ENCODE measurements around the gene MTOR. TPM values are rescaled to one million over a fixed set of nuclear protein-coding genes. Genes with fewer than 3 reads are reported as not detected.

Gene MTOR
- total RNA-seq, 4 donors from 2014 or later, result 32.8 to 66.8 (median 48.2) TPM

DNA sequence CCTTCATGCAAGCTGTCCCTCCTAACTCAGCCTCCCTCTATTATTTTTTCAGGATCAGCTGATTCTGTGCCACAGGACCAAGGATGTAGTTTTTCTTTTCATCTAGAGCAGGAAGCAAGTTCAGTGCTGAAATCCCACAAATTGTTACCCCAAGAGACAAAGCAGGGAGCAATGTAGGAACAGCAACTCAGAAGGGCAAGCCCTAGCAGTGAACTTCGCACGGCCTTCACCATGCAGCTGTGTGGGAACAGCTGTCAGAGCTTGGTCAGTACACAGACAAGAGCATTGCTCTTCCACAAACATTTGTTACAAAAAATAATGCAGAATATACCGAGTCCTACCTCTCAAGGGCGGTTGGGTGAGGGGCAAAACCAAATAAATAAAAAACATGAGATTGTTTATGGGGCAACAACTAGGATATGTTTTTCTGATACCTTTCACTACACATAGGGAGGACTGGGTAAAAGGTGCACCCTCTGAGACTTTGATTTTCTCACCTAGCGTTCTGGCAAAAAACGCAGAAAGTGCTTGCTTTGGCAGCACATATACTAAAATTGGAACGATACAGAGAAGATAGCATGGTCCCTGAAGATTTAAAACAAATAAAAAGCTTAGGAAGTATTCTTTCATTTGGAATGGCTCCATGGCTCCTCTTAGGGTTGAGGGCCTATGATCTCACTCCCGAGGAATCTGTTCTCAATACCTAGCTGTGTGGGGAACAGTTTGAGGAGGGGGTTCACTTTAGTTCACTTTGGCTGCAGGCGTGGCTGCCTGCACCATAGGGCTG, 110.3 kb downstream of the MTOR start:
- Histone ChIP-seq H3K27me3 (no peaks in the 10 kb centered on the region), H3K27ac (no peak overlapping the region), H3K36me3 (peaks cover 0 to 79% (median 0%) of the 10 kb centered on the region in 3 donors), H3K4me3 (no peak overlapping the region), H3K4me1 (no peaks in the 10 kb centered on the region), H3K9me3 (no peaks in the 10 kb centered on the region)
- no peak for TF ChIP-seq POLR2A (IDR thresholded peaks at IDR 0.05)
- DNase-seq, result no peak

DNA sequence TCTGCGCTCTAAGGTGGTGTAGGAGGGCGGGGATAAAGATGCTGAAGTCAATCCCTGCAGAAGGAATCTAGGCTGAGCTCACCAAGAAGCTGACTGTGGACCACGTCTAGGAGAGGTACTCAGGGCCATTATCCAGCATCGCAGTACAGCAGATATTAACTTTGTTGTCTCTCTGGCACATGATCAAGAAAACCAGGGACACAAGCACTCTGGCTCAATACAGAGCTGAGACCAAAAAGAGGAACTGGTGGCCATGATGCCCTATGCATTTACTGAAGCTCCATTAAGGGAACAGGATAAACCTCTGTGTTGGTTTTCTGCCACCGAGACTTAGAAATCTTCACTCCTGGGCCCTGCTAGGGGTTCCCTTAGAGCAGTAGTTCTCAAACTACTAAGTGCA, 111.2 kb downstream of the MTOR start:
- peaks cover 0 to 82% (median 0%) of the 10 kb centered on the region in 3 donors for H3K36me3 ChIP-seq
- H3K9me3 ChIP-seq, result no peaks in the 10 kb centered on the region
- no peak overlapping the region for H3K4me3 ChIP-seq
- no peaks in the 10 kb centered on the region for H3K4me1 ChIP-seq
- no peak for DNase-seq
- no peak overlapping the region for H3K27ac ChIP-seq
- TF ChIP-seq POLR2A (IDR thresholded peaks at IDR 0.05), result no peak
- TF ChIP-seq, protein P1, sequence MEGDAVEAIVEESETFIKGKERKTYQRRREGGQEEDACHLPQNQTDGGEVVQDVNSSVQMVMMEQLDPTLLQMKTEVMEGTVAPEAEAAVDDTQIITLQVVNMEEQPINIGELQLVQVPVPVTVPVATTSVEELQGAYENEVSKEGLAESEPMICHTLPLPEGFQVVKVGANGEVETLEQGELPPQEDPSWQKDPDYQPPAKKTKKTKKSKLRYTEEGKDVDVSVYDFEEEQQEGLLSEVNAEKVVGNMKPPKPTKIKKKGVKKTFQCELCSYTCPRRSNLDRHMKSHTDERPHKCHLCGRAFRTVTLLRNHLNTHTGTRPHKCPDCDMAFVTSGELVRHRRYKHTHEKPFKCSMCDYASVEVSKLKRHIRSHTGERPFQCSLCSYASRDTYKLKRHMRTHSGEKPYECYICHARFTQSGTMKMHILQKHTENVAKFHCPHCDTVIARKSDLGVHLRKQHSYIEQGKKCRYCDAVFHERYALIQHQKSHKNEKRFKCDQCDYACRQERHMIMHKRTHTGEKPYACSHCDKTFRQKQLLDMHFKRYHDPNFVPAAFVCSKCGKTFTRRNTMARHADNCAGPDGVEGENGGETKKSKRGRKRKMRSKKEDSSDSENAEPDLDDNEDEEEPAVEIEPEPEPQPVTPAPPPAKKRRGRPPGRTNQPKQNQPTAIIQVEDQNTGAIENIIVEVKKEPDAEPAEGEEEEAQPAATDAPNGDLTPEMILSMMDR (IDR thresholded peaks at IDR 0.05), result no peak
- no peaks in the 10 kb centered on the region for H3K27me3 ChIP-seq

DNA sequence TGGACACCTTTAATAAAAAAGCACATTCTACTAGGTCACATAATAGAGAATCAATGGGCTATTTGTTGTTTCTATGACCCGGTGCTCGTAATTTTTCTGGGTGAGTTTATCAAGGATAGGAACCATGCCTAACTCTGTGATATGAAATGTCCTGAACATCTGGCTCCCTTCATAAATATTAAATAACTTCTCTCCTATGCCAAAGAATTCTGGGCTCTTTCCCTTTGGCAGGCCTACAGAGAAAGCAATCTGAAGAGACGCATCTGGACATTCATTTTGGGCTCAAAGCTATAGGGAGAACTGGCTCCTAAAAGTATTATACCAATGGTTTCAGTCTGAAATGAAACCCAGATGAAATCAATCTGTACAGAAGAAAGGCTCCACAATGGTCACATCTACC, 112.0 kb downstream of the MTOR start:
- Histone ChIP-seq H3K36me3 (peaks cover 0 to 82% (median 0%) of the 10 kb centered on the region in 3 donors), H3K27ac (no peak overlapping the region), H3K4me1 (no peaks in the 10 kb centered on the region), H3K9me3 (no peaks in the 10 kb centered on the region), H3K4me3 (no peak overlapping the region), H3K27me3 (no peaks in the 10 kb centered on the region)
- DNase-seq, result no peak
- TF ChIP-seq, protein P1 (IDR thresholded peaks at IDR 0.05), result no peak
- TF ChIP-seq POLR2A (IDR thresholded peaks at IDR 0.05), result no peak

DNA sequence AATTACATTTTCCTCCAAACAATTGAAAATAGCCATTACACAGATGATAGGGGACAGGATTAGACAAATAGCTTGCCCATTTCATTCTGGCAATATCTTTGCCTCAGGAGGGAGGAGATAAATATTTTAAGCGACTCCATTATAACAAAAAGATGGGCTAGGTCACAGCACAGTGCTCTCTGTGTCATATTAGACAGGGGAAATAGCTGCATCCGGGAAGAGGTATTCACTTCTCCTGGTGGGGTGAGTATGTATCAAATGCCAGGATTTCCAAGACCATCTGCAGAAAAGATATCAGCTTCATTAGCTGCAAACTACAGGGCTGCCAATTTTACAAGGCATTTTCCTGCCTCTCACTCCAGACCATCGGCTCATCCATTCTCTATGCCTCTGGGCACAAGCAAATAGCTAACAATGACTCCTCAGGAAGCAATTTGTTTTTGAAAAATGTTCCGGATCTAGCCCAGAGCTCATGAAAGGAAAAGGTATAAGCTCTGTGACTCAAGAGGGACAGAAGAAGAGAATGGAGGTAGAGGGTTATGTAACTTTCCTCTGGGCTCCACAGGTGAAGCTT, 115.1 kb downstream of the MTOR start:
- Histone ChIP-seq H3K27ac (no peak overlapping the region), H3K4me1 (no peaks in the 10 kb centered on the region), H3K9me3 (no peaks in the 10 kb centered on the region), H3K36me3 (peaks cover 0 to 82% (median 0%) of the 10 kb centered on the region in 3 donors), H3K27me3 (no peaks in the 10 kb centered on the region), H3K4me3 (no peak overlapping the region)
- TF ChIP-seq, protein P1 (IDR thresholded peaks at IDR 0.05), result no peak
- no peak for DNase-seq

DNA sequence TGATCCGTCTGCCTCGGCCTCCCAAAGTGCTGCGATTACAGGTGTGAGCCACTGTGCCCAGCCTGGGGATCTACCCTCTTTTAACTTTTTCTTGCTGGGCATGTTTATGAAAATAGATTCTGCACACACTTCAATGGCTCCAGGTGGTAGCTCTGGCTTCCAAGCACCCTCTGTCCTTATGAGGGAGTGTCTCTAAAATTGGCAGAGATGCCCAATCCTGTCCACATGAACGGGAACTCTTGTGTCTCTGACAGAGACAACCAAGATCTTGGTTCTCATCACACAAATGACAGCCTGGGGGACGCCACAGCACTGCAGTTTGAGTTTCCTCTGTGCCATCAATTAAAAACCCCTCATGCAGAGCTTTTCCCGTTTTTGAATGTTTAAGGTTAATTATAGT, 116.6 kb downstream of the MTOR start:
- Histone ChIP-seq H3K4me1 (no peaks in the 10 kb centered on the region), H3K27ac (no peak overlapping the region), H3K27me3 (no peaks in the 10 kb centered on the region), H3K36me3 (peaks cover 0 to 70% (median 0%) of the 10 kb centered on the region in 3 donors), H3K9me3 (no peaks in the 10 kb centered on the region), H3K4me3 (no peak overlapping the region)
- DNase-seq, result no peak
- TF ChIP-seq POLR2A (IDR thresholded peaks at IDR 0.05), result no peak
- TF ChIP-seq, protein P1 (IDR thresholded peaks at IDR 0.05), result no peak

DNA sequence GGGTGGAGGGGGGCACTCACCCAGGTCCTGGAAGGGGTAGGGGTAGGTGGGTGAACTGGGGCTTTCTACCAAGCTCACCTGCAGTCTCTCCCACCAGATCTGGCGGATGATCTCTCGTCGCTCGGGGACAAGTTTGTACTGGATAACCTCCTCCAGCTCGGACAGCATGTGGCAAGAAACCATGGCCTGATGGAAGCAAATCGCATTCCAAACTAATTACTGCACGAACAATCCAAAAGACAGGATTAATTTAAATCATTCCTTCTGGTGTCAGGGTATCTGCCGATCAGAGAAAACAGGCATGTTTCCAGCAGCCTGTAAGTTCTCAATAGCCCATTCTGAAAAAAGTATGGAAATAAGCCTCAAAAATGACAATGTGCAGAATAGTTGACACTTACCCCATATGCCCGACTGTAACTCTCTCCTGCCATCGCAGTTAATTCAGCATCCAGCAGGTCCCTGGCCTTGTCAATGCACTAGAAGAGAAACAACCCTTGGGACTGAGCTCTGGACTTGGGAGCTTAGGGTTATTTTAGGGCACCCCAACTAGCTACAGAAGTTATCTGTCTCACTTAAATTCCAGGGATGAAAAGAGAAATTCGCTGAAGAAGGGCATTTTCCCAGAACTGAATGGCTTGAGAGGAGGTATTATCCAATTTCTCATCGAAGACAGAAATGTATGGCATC, 117.6 kb downstream of the MTOR start:
- DNase-seq, result no peak
- TF ChIP-seq POLR2A (IDR thresholded peaks at IDR 0.05), result no peak
- TF ChIP-seq, protein P1 (IDR thresholded peaks at IDR 0.05), result no peak
- H3K27ac ChIP-seq, result no peak overlapping the region
- H3K9me3 ChIP-seq, result no peaks in the 10 kb centered on the region
- H3K36me3 ChIP-seq, result peaks cover 0 to 71% (median 0%) of the 10 kb centered on the region in 3 donors
- no peaks in the 10 kb centered on the region for H3K4me1 ChIP-seq
- no peak overlapping the region for H3K4me3 ChIP-seq
- H3K27me3 ChIP-seq, result no peaks in the 10 kb centered on the region
